GM21528 (cell line): ENCODE results near the gene IQGAP3.
"Not testable (repeated sequence)": the region's sequence is repeated elsewhere in the genome, so short reads cannot be mapped to it uniquely, and the experiment has no call there.

Source experiments
- ATAC-seq: cut with Tn5 transposase; IDR thresholded peaks from one replicate; pipeline ENCODE4 v1.9.1; 2021; ENCODE audit warnings: mild to moderate bottlenecking, moderate library complexity; ENCODE audit not compliant: unreplicated experiment, low FRiP score

Gene IQGAP3

DNA sequence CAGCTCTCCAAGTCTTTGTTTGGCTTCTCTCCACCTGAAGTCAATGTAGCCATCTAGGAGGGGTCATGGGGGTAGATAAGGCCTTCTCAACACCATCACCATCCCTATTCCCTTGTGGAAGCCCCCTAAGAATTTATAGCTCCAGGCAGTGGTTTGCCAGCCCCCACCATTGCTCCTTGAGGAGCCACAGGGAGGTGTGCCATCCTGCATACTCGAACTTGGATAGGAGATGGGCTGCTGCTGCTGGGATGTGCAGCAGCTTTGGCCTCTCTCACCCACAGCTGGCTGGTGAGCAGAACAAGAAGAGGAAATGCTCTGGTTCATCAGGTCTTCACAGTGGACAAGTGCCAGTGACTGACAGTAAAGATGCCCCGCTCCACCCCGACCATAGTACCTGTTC, 24.1 kb upstream of the IQGAP3 start:
- no peak for ATAC-seq

DNA sequence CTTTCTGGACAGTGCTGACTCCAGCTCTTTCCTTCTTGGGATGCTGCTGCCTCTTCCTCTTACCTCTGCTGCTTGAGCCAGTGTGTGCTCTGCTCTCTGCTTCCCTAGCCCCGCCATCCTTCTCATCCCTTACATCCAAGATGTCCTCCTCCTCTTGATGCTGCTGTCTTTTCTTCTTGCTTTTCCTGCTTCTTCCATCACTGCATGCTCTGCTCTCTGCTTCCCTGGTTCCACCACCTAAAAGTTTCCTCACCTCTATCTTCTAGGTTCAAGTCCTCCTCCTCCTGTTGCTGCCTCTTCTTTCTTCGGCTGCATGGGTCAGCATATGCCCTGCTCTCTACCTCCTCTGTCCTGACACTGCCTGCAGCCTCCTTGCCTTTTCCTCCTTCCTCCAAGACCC, 22.7 kb upstream of the IQGAP3 start:
- ATAC-seq, result no peak

DNA sequence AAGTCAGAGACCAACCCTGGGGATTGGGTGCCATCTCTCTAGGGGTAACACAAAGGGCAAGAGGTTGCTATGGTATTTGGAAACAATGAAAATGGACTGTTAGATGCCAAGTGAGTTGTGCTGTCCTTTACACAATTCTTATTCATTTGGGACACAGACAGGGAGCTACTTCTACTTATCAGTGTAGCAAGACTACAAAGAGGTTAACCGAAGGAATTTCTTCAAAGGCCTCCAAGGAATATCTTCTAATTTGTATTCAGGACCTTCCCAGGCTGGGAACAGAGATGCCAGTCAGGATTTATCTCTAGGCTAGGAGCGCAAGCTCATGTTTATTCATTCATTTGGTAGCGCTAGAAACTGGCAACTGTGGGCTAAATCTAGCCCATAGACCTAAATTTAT, 21.8 kb upstream of the IQGAP3 start:
- no peak for ATAC-seq

DNA sequence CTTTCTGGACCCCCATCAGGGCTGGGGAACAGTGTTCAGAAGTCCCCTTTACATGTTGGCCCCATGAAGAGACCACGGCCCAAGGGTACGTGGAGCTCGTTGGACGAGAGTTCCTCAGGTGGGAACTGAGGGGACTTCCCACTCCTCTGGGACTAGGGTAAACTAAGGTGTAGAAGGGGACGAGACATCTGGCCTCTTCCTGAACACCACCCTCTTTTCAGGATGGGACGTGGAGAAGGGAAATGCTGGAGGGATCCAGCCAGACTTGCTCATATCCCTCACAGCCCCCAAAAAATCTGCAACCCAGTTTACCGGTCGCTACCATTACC, 21.3 kb upstream of the IQGAP3 start:
- no peak for ATAC-seq

DNA sequence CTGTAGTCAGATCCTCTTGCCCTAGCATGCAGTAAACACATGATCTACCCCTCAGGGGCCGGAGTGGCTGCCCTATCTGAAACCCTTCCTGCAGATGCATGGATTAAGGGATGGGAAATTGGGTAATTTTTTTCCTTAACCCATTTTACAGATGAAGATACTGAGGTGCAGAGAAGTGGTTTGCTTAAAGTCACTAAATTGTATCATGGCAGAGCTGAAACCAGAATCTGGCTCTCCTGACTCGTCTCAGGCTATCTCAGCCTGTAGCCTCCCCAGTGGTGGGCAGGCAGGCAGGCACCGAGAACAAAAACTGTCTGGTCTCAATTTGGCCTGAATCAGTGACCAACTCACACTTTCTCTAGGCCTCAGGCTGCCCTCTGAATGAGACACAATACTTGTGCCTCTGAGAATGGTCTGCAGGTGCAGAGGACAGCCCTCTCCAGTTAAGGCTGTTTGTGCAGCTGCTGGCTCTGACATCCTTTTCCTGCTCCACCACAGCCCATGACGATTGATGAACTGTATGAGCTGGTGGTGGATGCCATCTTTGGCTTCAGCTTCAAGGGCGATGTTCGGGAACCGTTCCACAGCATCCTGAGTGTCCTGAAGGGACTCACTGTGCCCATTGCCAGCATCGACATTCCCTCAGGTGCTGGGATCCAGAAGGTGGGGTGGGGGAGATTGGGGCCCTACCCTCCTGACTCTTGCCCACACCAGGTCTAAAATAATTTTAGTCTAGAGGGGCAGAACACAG, 20.7 kb upstream of the IQGAP3 start:
- ATAC-seq, result no peak

DNA sequence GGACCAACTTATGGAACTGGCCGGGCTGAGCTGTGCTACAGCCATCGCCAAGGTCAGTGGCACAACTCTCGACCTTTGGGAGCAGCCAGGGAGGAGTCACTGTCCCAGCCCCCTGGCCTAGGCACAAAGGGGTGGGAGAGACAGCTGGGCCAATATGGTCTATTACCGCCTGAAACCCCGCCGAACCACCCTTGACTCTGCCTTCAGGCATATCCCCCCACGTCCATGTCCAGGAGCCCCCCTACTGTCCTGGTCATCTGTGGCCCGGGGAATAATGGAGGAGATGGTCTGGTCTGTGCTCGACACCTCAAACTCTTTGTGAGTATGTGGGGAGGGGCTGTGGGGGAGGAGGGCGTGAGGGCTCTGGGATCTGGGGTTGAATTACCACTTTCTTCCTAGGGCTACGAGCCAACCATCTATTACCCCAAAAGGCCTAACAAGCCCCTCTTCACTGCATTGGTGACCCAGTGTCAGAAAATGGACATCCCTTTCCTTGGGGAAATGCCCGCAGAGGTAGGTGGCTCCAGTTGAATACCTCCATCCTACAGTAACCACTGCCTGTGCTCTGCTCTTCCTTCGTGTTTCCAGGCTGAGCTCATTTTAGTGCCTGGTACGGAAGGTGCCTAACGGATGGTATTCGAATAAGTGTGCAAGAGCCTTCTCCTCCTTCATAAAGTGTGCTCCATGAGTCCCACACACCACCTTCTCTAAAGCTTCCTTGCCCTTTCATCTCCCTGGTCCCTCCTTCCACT, 20.0 kb upstream of the IQGAP3 start:
- no peak for ATAC-seq

DNA sequence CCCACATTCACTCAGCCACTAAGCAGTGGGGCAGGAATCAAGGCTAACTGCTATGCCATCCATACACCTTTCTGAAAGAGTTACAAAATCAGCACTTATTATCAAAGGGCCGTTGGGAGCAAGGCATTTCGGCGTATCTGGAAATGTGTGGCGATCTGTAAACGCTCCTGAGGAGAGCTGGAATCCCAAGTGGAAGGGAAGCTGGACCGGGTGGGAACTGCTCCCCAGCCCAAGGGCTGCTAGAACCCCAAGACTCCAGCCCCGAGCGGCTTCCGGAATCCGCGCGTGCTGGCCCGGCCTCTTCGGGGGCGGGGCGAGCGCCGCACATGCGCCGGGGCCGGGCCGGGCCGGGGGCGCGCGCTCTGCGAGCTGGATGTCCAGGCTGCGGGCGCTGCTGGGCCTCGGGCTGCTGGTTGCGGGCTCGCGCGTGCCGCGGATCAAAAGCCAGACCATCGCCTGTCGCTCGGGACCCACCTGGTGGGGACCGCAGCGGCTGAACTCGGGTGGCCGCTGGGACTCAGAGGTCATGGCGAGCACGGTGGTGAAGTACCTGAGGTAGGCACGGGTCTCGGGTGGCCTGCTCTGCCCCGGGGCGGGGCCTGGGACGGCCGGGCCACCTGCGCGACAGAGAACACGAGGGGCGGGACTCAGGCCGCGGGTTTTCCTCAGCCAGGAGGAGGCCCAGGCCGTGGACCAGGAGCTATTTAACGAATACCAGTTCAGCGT, 19.2 kb upstream of the IQGAP3 start, which contains the start of gene NAXE:
TSS of gene NAXE (plus strand) at position 345 of the 726 bp plus-strand sequence. CDS start at position 374, 29 bp downstream.
- ATAC-seq, result peak; percentile 79

DNA sequence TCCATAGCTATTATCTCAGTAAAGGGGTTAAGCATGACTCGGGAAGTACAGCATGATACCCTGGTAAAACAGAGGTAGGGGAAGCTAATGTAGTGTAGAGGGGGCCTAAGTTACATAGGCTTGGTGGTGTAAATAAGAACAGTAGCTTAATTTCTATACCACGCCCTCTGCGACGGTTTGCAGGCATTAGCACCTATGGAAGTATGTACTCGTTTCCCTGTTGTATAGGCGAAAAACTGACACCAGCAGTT, 18.7 kb upstream of the IQGAP3 start:
- no peak for ATAC-seq

DNA sequence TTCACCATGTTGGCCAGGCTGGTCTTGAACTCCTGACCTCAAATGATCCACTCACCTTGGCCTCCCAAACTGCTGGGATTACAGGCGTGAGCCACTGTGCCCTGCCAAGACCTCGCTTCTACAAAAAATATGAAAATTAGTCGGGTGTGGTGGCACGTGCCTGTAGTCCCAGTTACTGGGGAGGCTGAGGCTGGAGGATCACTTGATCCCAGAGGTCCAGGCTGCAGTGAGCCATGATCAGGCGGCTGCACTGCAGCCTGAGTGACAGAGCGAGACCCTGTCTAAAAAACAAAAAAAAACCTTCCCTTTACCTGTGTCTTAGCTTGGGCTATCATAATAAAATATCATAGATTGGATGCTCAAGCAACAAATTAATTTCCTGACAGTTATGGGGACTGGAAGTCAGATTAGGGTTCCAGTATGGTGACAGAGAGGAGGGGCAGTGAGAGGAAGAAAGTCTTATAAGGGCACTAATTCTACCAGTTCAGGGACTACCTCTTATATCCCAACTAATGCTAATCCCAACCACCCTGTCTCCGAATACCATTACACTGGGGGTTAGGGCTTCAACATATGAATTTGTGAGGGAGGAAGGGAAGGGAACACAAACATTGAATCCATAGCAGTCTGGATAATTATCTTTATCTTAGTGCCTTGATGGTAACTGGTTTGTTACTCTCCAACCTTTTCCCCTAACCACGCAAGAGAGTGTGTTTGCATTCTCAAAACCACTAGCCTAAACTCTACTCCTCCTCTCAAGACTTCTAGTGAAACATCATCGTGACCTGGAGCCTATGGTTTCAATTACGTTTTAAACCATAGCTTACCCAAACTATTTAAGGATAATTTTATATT, 18.2 kb upstream of the IQGAP3 start:
- no peak for ATAC-seq

DNA sequence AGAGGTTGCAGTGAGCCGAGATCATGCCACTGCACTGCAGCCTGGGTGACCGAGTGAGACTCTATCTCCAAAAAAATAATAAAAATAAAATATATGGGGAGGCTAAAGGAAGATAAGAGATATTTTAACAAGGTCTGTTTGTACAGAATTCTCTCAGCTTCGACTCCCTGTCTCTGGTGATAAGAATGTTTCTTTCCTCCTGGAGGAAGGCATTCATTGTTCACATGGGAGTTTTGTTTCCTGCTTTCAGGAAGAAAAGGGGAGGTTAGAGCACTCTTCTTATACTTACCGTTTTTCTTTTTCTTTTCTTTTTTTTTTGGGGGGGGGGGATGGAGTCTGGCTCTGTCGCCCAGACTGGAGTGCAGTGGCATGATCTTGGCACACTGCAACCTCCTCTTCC, 17.2 kb upstream of the IQGAP3 start:
- ATAC-seq, result no peak

DNA sequence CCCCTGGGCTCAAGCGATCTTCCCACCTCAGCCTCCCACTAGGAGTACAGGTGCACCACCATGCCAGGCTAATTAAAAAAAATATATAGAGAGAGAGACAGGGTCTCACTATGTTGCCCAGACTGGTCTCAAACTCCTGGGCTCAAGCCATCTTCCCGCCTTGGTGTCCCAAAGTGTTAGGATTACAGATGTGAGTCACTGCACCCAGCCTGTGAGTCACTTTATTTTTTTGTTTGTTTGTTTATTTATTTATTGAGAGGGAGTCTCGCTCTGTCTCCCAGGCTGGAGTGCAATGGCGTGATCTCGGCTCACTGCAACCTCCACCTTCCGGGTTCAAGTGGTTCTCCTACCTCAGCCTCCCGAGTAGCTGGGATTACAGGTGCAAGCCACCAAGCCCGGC, 15.6 kb upstream of the IQGAP3 start:
- not testable (repeated sequence) for ATAC-seq

DNA sequence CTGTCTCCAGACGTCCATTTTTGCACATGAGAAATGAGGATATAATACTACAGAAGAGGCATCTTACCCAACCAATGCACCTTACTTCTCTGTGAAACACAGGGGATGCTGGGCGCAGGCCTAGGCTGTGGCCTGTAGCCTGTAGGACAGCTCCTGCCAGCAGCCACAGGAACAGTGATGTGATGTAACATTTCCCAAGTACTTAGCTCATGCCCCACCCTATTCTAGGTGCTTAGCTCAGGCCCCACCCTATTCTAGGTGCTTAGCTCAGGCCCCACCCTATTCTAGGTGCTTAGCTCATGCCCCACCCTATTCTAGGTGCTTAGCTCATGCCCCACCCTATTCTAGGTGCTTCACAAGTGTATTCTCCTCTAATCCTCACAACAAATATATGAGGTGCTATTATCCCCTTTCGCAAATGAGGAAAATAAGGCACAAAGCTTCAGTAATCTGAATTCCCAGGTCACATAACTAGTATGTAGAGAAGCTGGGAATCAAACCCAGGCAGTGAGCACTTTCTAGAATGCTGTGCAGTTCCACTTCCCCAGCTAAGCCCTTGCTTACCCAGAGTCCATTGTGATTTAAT, 14.6 kb upstream of the IQGAP3 start:
- no peak for ATAC-seq

DNA sequence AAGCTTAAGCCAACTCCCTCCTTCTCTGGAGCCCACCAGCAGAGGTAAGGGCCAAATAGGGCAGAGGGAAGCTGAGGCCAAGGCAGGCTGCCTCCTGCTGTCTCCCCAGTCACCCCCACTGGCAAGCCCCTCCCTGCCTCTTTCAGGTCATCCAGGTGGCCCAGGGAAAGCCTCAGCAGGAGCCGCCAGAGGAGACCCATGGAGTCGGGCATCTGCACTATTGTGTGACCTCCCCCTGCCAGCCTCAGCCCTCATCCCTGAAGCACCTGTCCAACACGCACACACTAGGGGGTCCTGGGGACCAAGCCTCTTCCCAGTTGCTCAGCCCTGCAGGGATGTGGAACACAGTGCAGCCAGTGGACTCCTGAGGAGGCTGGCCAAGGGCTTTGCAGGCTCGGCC, 14.0 kb upstream of the IQGAP3 start:
- no peak for ATAC-seq

DNA sequence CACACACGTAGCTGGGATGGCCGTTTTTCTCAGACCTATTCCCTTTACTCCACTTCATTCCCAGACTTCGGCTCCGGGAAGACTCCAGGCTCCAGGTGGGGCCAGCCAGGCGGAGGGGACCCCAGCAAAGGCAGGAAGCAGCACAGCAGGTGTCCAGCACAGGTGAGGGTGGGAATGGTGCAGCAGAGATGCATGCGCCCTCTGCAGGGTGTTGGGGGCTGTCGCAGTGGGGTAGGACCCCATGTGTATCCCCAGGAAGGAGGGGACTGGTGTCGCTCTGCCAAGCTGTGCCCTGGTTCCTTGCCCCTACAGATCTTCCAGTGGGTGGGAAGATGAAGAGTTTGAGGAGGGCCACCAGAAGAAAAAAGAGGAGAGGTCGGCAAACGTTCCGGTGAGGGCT, 12.4 kb upstream of the IQGAP3 start:
- ATAC-seq, result no peak

DNA sequence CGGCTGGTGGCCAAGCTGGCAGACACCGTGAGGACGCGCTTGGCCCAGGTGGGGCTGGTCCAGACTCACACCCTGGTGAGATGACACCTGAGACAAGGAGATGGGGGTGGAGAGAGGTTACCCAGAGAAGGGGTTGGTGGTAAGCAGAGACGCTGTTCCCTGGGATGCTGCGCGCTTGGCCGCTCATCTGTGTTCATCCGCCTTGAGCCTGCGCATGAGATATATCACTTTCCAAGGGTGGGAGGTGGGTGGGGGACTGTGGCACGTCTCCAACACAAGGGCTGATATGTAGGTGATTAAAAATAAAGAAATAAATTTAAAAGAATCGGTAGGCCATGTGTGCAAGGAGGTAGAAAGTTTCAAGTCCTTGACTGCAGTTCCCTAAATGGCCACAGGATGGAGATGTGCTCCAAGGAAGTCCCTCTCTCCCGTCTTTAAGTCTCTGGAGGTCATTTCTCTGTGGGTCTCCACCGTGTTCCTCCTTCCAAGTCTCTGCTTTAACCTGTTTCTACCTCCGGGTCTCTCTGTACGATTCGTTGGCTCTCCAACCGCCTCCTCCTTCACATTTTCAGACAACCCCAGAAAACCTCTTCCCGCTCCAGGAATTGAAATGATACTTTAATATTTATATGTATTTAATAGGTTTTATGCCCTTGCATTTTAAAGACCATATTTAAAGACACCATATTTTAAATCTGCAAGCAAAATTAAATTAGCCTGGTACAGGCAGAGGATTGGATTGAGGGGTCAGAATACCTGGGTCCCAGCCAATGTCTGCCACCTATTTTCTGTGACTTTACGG, 11.7 kb upstream of the IQGAP3 start:
- no peak for ATAC-seq

DNA sequence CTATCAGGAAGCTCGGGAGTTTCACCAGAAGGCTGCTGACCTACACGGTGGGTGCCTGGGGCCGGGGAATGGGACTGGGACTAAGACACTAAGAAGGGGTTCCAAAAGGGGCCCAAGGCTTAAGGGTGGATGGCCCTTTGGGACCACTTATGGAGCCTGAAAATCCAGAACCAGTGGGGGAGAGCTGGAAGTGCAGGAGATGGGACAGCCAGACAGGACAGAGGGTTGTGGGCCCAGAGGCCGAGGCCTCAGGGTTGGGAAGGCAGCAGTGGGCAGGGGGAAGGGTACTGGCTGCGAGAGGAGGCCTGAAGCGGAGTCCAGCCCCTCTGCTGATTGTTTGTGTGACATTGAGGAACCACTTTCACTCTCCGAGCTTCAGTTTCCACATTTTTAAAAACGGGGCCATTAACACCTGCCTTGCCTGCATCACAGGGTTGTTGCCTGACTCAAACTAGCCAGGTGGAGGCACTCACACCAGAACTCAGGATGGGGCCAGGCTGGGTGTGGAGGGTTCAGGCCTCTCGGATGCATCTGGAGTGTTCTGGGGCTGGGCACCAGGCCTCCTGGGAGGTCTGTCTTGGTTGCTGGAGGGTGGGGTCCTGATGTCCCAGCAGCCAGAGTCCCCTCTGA, 10.1 kb upstream of the IQGAP3 start:
- ATAC-seq, result no peak

DNA sequence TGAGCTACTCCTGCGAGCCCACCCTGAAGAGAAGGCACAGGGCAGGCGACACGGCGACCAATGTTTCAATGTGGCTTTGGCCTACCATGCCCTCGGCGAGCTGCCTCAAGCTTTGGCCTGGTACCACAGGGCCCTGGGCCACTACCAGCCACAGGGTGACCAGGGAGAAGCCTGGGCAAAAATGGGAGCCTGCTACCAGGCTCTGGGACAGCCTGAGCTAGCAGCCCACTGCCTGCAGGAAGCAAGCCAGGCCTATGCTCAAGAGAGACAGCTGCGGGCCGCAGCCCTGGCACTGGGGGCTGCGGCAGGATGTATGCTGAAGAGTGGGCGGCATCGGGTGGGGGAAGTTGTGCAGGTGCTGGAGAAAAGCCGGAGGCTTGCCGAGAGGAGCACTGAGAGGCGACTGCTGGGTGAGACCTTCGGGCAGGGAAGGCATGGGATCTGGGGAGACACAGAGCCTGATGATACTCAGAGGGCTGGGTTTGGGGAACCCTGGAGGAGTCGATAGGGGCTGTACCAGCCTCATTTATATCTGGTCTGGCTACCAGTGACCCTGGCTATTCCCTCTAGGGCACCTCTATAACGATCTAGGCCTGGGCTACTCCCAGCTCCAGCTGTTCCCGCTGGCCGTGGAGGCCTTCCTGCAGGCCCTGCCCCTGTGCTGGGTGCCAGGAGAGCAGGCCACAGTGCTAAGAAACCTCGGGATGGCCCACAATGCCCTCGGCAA, 9.5 kb upstream of the IQGAP3 start:
- ATAC-seq, result no peak

DNA sequence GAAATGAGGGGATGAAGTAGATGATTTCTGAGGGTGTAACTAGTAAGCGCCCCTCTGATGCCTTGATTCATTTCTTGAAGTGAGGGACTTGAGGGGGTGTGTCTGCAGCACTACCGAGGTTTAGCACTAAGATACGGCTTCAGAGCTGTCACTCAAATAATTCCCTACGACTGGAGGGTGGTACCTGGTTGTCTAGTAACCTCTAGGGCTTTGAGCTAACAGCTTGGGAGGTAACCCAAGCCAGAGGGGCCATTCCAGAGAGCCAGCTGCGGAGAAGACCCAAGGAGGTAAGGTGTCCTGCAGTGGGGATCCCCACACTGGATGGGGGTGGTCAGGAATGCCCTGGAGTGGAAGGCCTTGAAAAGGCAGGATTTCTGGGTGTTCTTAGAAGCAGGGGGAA, 7.1 kb upstream of the IQGAP3 start, which contains the start of gene TTC24:
TSS of gene TTC24 (plus strand) at position 252 of the 400 bp plus-strand sequence. CDS start 1,642 bp downstream, outside the sequence.
- ATAC-seq, result no peak
